SK-N-SH (cell line): ENCODE data around the gene DAB2IP. TPM values are rescaled to one million over a fixed set of nuclear protein-coding genes. Genes with fewer than 3 reads are reported as not detected.

Source experiments
- CTCF ChIA-PET: fragments of 300-600, 350-600 bp; formaldehyde crosslinking; extraction: SDS; loops from one replicate; lab custom pipeline; 2021; lab: Yijun Ruan, JAX
- POLR2A ChIA-PET: fragments of 350-600 bp; sonication (Branson Sonifier 250); formaldehyde crosslinking; extraction: SDS; loops from one replicate; lab custom pipeline; 2020; ENCODE audit warnings: antibody characterized with exemption, inconsistent platforms; lab: Yijun Ruan, JAX
- DNase-seq: peaks from one replicate; pipeline ENCODE4 v3.0.0; 2012
- H2AFZ ChIP-seq: fragments of 200-600 bp; sonication (generic); 2 replicates; pipeline ENCODE4 v1.8.1; 2016; ENCODE audit warnings: antibody characterized with exemption, mild to moderate bottlenecking, low read depth
- H3F3A ChIP-seq: fragments of 200-600 bp; sonication (generic); replicated peaks from 2 replicates; pipeline ENCODE3; 2016; ENCODE audit warnings: antibody characterized with exemption, mild to moderate bottlenecking; ENCODE audit not compliant: insufficient read depth
- H3K27ac ChIP-seq, 2 experiments: fragments of 200-500 bp in 1 of 2; fragments of 200-600 bp in 1 of 2; sonication (Bioruptor generic) in 1 of 2; sonication (generic), shearing (Covaris generic) in 1 of 2; 2 replicates each; pipeline versions ENCODE4 v1.5.1 to v1.6.1; 2014 to 2016; ENCODE audit warnings: low read depth in 2 of 2, inconsistent platforms in 1 of 2, low read length in 1 of 2, mild to moderate bottlenecking in 1 of 2, mixed read lengths in 1 of 2
- H3K27me3 ChIP-seq: fragments of 200-600 bp; sonication (generic), shearing (Covaris generic); 2 replicates; pipeline ENCODE4 v1.6.1; 2016; ENCODE audit warnings: mixed run types; ENCODE audit not compliant: insufficient read depth
- H3K36me3 ChIP-seq, 2 experiments: fragments of 200-500 bp in 1 of 2; fragments of 200-600 bp in 1 of 2; sonication (Bioruptor generic) in 1 of 2; sonication (generic) in 1 of 2; replicated peaks in 1 of 2; 2 replicates each; pipeline versions ENCODE3 to v1.5.1; 2014 to 2016; ENCODE audit warnings: low read length in 1 of 2, mild to moderate bottlenecking in 1 of 2; ENCODE audit not compliant: insufficient read depth in 2 of 2, control insufficient read depth in 1 of 2
- H3K4me1 ChIP-seq, 2 experiments: fragments of 200-500 bp in 1 of 2; fragments of 200-600 bp in 1 of 2; sonication (Bioruptor generic) in 1 of 2; sonication (generic), shearing (Covaris generic) in 1 of 2; 2 replicates each; pipeline versions ENCODE4 v1.5.1 to v1.6.1; 2014 to 2016; ENCODE audit warnings: low read depth in 1 of 2, low read length in 1 of 2, mixed run types in 1 of 2; ENCODE audit not compliant: insufficient read depth in 2 of 2, control insufficient read depth in 1 of 2
- H3K4me2 ChIP-seq: fragments of 200-600 bp; sonication (generic), shearing (Covaris generic); 2 replicates; pipeline ENCODE4 v1.6.1; 2017; ENCODE audit warnings: mixed run types
- H3K4me3 ChIP-seq, 2 experiments: fragments of 200-500 bp in 1 of 2; fragments of 200-600 bp in 1 of 2; sonication (Bioruptor generic) in 1 of 2; sonication (generic), shearing (Covaris generic) in 1 of 2; 2 replicates each; pipeline versions ENCODE4 v1.5.1 to v1.8.1; 2014 to 2016; ENCODE audit warnings: low read depth in 2 of 2, inconsistent platforms in 1 of 2, low read length in 1 of 2, mild to moderate bottlenecking in 1 of 2, mixed read lengths in 1 of 2, moderate library complexity in 1 of 2
- H3K79me2 ChIP-seq: fragments of 200-600 bp; sonication (generic); 2 replicates; pipeline ENCODE4 v1.8.1; 2017; ENCODE audit warnings: mild to moderate bottlenecking; ENCODE audit not compliant: insufficient read depth
- H3K9ac ChIP-seq: fragments of 200-600 bp; sonication (generic); 2 replicates; pipeline ENCODE4 v1.6.1; 2017; ENCODE audit warnings: mixed run types
- H3K9me2 ChIP-seq: fragments of 200-600 bp; sonication (generic); 2 replicates; pipeline ENCODE4 v1.6.1; 2017; ENCODE audit warnings: mixed run types
- H3K9me3 ChIP-seq: fragments of 200-600 bp; sonication (generic); 2 replicates; pipeline ENCODE4 v1.6.1; 2017; ENCODE audit warnings: mixed run types, mild to moderate bottlenecking, moderate library complexity
- H4K20me1 ChIP-seq: fragments of 200-600 bp; sonication (generic); 2 replicates; pipeline ENCODE4 v1.6.1; 2017; ENCODE audit warnings: mild to moderate bottlenecking, mixed run types; ENCODE audit not compliant: insufficient read depth
- CHD2 ChIP-seq: fragments of 150-350 bp; IDR thresholded peaks from 2 replicates; pipeline ENCODE4 v1.6.1; 2018; ENCODE audit warnings: low read length; ENCODE audit not compliant: partially characterized antibody
- CTCF ChIP-seq: fragments of 200-600 bp; sonication (generic); IDR thresholded peaks from 2 replicates; pipeline ENCODE4 v1.6.1; 2017; ENCODE audit warnings: antibody characterized with exemption, mild to moderate bottlenecking, moderate library complexity
- EZH2phosphoT487 ChIP-seq: fragments of 200-600 bp; sonication (generic); IDR thresholded peaks from 2 replicates; pipeline ENCODE4 v1.6.1; 2017; ENCODE audit warnings: low read depth, mixed run types, mild to moderate bottlenecking, antibody characterized with exemption, moderate library complexity, borderline replicate concordance
- FOSL2 ChIP-seq: IDR thresholded peaks from 2 replicates; pipeline ENCODE4 v1.4.0; 2012; ENCODE audit warnings: low read depth, mild to moderate bottlenecking, moderate library complexity, borderline replicate concordance
- FOXJ3 ChIP-seq: sonication (generic); formaldehyde crosslinking; IDR thresholded peaks from 2 replicates; pipeline ENCODE4 v1.5.1; 2020; ENCODE audit warnings: mild to moderate bottlenecking, missing genetic modification reagents
- FOXM1 ChIP-seq: IDR thresholded peaks from 2 replicates; pipeline ENCODE4 v1.4.0; 2012; ENCODE audit warnings: low read depth, mild to moderate bottlenecking
- IRF3 ChIP-seq: fragments of 150-350 bp; IDR thresholded peaks from 2 replicates; pipeline ENCODE4 v1.6.1; 2016; ENCODE audit warnings: mild to moderate bottlenecking, low read depth, low read length
- MAX ChIP-seq: IDR thresholded peaks from 2 replicates; pipeline ENCODE4 v1.4.0; 2012; ENCODE audit warnings: low read depth
- MXI1 ChIP-seq: IDR thresholded peaks from 2 replicates; pipeline ENCODE4 v1.6.1; 2012; ENCODE audit warnings: mild to moderate bottlenecking, low read depth, low read length, improper control_type of control experiment
- RAD21 ChIP-seq: IDR thresholded peaks from 2 replicates; pipeline ENCODE4 v1.6.1; 2012; ENCODE audit warnings: mild to moderate bottlenecking, low read length
- REST ChIP-seq: IDR thresholded peaks from 2 replicates; pipeline ENCODE4 v1.6.1; 2012; ENCODE audit warnings: mild to moderate bottlenecking, low read depth, low read length, moderate library complexity
- RFX5 ChIP-seq: IDR thresholded peaks from 2 replicates; pipeline ENCODE4 v1.6.1; 2012; ENCODE audit warnings: mild to moderate bottlenecking, improper control_type of control experiment, low read length
- SMC3 ChIP-seq: IDR thresholded peaks from 2 replicates; pipeline ENCODE4 v1.6.1; 2012; ENCODE audit warnings: low read depth, low read length, improper control_type of control experiment
- TCF12 ChIP-seq: IDR thresholded peaks from 2 replicates; pipeline ENCODE4 v1.4.0; 2012
- TEAD4 ChIP-seq: IDR thresholded peaks from 2 replicates; pipeline ENCODE4 v1.4.0; 2012; ENCODE audit warnings: mild to moderate bottlenecking, borderline replicate concordance; ENCODE audit not compliant: insufficient read depth
- USF1 ChIP-seq: IDR thresholded peaks from 2 replicates; pipeline ENCODE4 v1.4.0; 2012; ENCODE audit warnings: low read depth, borderline replicate concordance
- USF2 ChIP-seq: fragments of 150-350 bp; IDR thresholded peaks from 2 replicates; pipeline ENCODE4 v1.6.1; 2017; ENCODE audit warnings: antibody characterized with exemption, low read length, low read depth, borderline replicate concordance
- WGBS: methylation state at CpG from one replicate; pipeline ENCODE4 v1.1.6; 2017; ENCODE audit warnings: low lambda C conversion rate; 5-methylcytosine and 5-hydroxymethylcytosine counted together
- polyA plus RNA-seq, 3 experiments: library from polyadenylated mRNA; depleted of rRNA; stranded (reverse); fragments of >200 nt; gene quantifications; 2 replicates each; pipeline ENCODE4 v1.2.3, GENCODE V29; 2012

The DAB2IP gene
- polyA plus RNA-seq, 1 of the 3 experiments (the other 2 are of a cell fraction): 21.4 TPM

GRCh38 chr9:121745396-121745695, 93.9 kb downstream of the DAB2IP start:
- Histone ChIP-seq H3K36me3 (no peaks in the 10 kb centered on the region), H3F3A (no peaks in the 10 kb centered on the region), H3K27me3 (no peaks in the 10 kb centered on the region), H3K9me2 (no peaks in the 10 kb centered on the region), H3K27ac (no peak overlapping the region; a peak in 1 of 4 replicates), H3K4me2 (peak overlapping the region; percentile 89; the same call in 1 of the 2 replicates), H4K20me1 (peaks cover 41% of the 10 kb centered on the region), H2AFZ (no peak overlapping the region), H3K4me1 (peaks cover 20 to 64% of the 10 kb centered on the region in 2 experiments; a peak in 3 of 4 replicates), H3K9me3 (no peaks in the 10 kb centered on the region), H3K9ac (no peak overlapping the region), H3K79me2 (peaks cover 75% of the 10 kb centered on the region), H3K4me3 (no peak overlapping the region)
- TF ChIP-seq MXI1 (no peak), RFX5 (no peak), TCF12 (no peak), TEAD4 (no peak), FOSL2 (no peak), FOXJ3 (no peak), SMC3 (no peak), IRF3 (no peak), USF2 (no peak), FOXM1 (no peak), CTCF (no peak)
- CTCF ChIA-PET: interaction anchor here (0.7 to 2.2 kb wide), 5 partner anchors 27 to 247 kb away, joined by 3 to 8 read pairs (median 3); no protein-coding TSS in a partner anchor
- POLR2A ChIA-PET: no interaction called here
- DNase-seq: no peak
- 81% methylated on average over 2 of the region's 4 CpGs for WGBS

- Histone ChIP-seq H2AFZ (no peak overlapping the region), H3K9me2 (no peaks in the 10 kb centered on the region), H4K20me1 (peaks cover 50% of the 10 kb centered on the region), H3K9ac (no peak overlapping the region), H3K27me3 (no peaks in the 10 kb centered on the region), H3K4me1 (peaks cover 20 to 67% of the 10 kb centered on the region in 2 experiments; a peak in 3 of 4 replicates), H3K4me3 (no peak overlapping the region), H3F3A (no peaks in the 10 kb centered on the region), H3K9me3 (no peaks in the 10 kb centered on the region), H3K27ac (no peak overlapping the region; a peak in 1 of 4 replicates), H3K36me3 (no peaks in the 10 kb centered on the region), H3K4me2 (peak overlapping the region; percentile 44; the same call in 1 of the 2 replicates), H3K79me2 (peaks cover 80% of the 10 kb centered on the region)
- ChIA-PET POLR2A (no interaction called here), CTCF (interaction anchor here (0.8 to 2.5 kb wide), 7 partner anchors 28 to 379 kb away, joined by 3 to 8 read pairs (median 4); no protein-coding TSS in a partner anchor)
- no peak for DNase-seq
- WGBS: 93% methylated on average over 5 of the region's 5 CpGs
- TF ChIP-seq FOSL2: no peak
- TF ChIP-seq RAD21: no peak
- no peak for TF ChIP-seq CHD2
- TF ChIP-seq USF1: no peak
- no peak for TF ChIP-seq MAX
- TF ChIP-seq REST: no peak
- TF ChIP-seq FOXM1: no peak
- no peak for TF ChIP-seq EZH2phosphoT487
- no peak for TF ChIP-seq IRF3
These were observed 95.0 kb downstream of the DAB2IP start for GRCh38 chr9:121746411-121746810.
